GM12878 (cell line): ENCODE data around the gene SLC25A36. TPM values are rescaled to one million over a fixed set of nuclear protein-coding genes. Genes with fewer than 3 reads are reported as not detected.

Source experiments
- ATAC-seq: fragments of 200-7000 bp; cut with Tn5 transposase; 3 replicates; pipeline ENCODE4 v1.9.1; 2020; ENCODE audit warnings: mild to moderate bottlenecking, moderate library complexity
- BruUV-seq: library from RNA; stranded (reverse); fragments of 400-500 nt; replicated peaks from 2 replicates; lab custom pipeline; 2021; lab: Mats Ljungman, UMichigan
- CTCF ChIA-PET: fragments of 300-600 bp; sonication (Branson Sonifier 250); formaldehyde crosslinking; extraction: SDS; loops from one replicate; lab custom pipeline; 2021; ENCODE audit warnings: inconsistent platforms; lab: Yijun Ruan, JAX
- POLR2A ChIA-PET: fragments of 350-600 bp; formaldehyde crosslinking; extraction: SDS; loops from one replicate; lab custom pipeline; 2021; ENCODE audit warnings: inconsistent platforms; lab: Charles Lee
- RAD21 ChIA-PET: fragments of 300-600 bp; sonication (Branson Sonifier 250); formaldehyde crosslinking; loops from one replicate; lab custom pipeline; 2023; ENCODE audit warnings: antibody characterized with exemption; ENCODE audit not compliant: unreplicated experiment; lab: Charles Lee
- SMC1A ChIA-PET: fragments of 300-600 bp; sonication (Branson Sonifier 250); formaldehyde crosslinking; loops from one replicate; lab custom pipeline; 2023; ENCODE audit not compliant: unreplicated experiment, uncharacterized antibody; lab: Charles Lee
- DNase-seq: peaks from one replicate; pipeline ENCODE4 v3.0.0-alpha.2; 2011; ENCODE audit warnings: low read depth, low spot score
- FAIRE-seq: peaks from 3 replicates; lab custom pipeline; 2011; peaks lifted over from hg19 to GRCh38; lab: Jason Lieb, UNC
- H2AFZ ChIP-seq: 2 replicates; pipeline ENCODE4 v1.6.0; 2011; ENCODE audit warnings: low read depth, low read length, control low read depth; ENCODE audit not compliant: control insufficient read depth
- H3K27ac ChIP-seq: 2 replicates; pipeline ENCODE4 v1.5.1; 2011; ENCODE audit warnings: control low read depth; ENCODE audit not compliant: control insufficient read depth, insufficient read depth
- H3K27me3 ChIP-seq, 2 experiments: replicated peaks in 1 of 2; 2 replicates each; pipeline versions ENCODE4 v1.6.0 to v1.6.1; 2011; ENCODE audit warnings: low read length in 1 of 2; ENCODE audit not compliant: control insufficient read depth in 2 of 2, insufficient read depth in 2 of 2
- H3K36me3 ChIP-seq, 2 experiments: 2 replicates each; pipeline ENCODE4 v1.5.1; 2011; ENCODE audit warnings: low read length in 1 of 2; ENCODE audit not compliant: control insufficient read depth in 2 of 2, insufficient read depth in 2 of 2
- H3K4me1 ChIP-seq: 2 replicates; pipeline ENCODE4 v1.6.1; 2011; ENCODE audit warnings: mild to moderate bottlenecking, low read length, moderate library complexity, mixed read lengths; ENCODE audit not compliant: control insufficient read depth, insufficient read depth
- H3K4me2 ChIP-seq: 2 replicates; pipeline ENCODE4 v1.6.0; 2011; ENCODE audit warnings: control low read depth; ENCODE audit not compliant: control insufficient read depth, insufficient read depth
- H3K4me3 ChIP-seq: fragments of 200-600 bp; sonication (generic); 2 replicates; pipeline ENCODE4 v1.5.1; 2016
- H3K79me2 ChIP-seq: 2 replicates; pipeline ENCODE4 v1.6.0; 2011; ENCODE audit warnings: low read length; ENCODE audit not compliant: control insufficient read depth, insufficient read depth
- H3K9ac ChIP-seq: 2 replicates; pipeline ENCODE4 v1.8.0; 2011; ENCODE audit warnings: low read length, control low read depth, mixed read lengths; ENCODE audit not compliant: control insufficient read depth, insufficient read depth
- H3K9me3 ChIP-seq: replicated peaks from 3 replicates; pipeline ENCODE4 v1.5.1; 2011; ENCODE audit warnings: mild to moderate bottlenecking, low read length; ENCODE audit not compliant: control insufficient read depth, insufficient read depth
- H4K20me1 ChIP-seq: 2 replicates; pipeline ENCODE4 v1.6.0; 2011; ENCODE audit not compliant: control insufficient read depth, insufficient read depth
- ATF7 ChIP-seq: fragments of 450-650 bp; IDR thresholded peaks from 2 replicates; pipeline ENCODE4 v1.6.1; 2016; ENCODE audit warnings: low read depth, mild to moderate bottlenecking
- BACH1 ChIP-seq: fragments of 450-650 bp; IDR thresholded peaks from 2 replicates; pipeline ENCODE4 v1.6.1; 2017; ENCODE audit warnings: mild to moderate bottlenecking, borderline replicate concordance
- DPF2 ChIP-seq: fragments of 450-650 bp; IDR thresholded peaks from 2 replicates; pipeline ENCODE4 v1.6.1; 2017; ENCODE audit warnings: mild to moderate bottlenecking
- E2F4 ChIP-seq: IDR thresholded peaks from 2 replicates; pipeline ENCODE4 v1.6.1; 2012; ENCODE audit warnings: low read depth, low read length, improper control_type of control experiment
- HCFC1 ChIP-seq: fragments of 150-350 bp; IDR thresholded peaks from 2 replicates; pipeline ENCODE4 v1.6.1; 2014; ENCODE audit warnings: low read length
- IRF5 ChIP-seq: fragments of 450-650 bp; IDR thresholded peaks from 2 replicates; pipeline ENCODE4 v1.6.1; 2017; ENCODE audit warnings: borderline replicate concordance
- JUND ChIP-seq: IDR thresholded peaks from 2 replicates; pipeline ENCODE4 v1.6.1; 2012; ENCODE audit warnings: low read depth, mild to moderate bottlenecking, low read length, improper control_type of control experiment, moderate library complexity
- MYC ChIP-seq: IDR thresholded peaks from 2 replicates; pipeline ENCODE4 v1.6.1; 2011; ENCODE audit warnings: mild to moderate bottlenecking, low read length, moderate library complexity, inconsistent platforms; ENCODE audit not compliant: insufficient read depth, insufficient replicate concordance, insufficient read length, severe bottlenecking
- NR2C1 ChIP-seq: fragments of 450-650 bp; IDR thresholded peaks from 2 replicates; pipeline ENCODE4 v1.6.1; 2017; ENCODE audit warnings: antibody characterized with exemption, mild to moderate bottlenecking, moderate library complexity
- NR2C2 ChIP-seq: IDR thresholded peaks from 2 replicates; pipeline ENCODE4 v1.6.1; 2011; ENCODE audit warnings: borderline replicate concordance, low read depth; ENCODE audit not compliant: control insufficient read depth, insufficient read length
- PKNOX1 ChIP-seq: fragments of 450-650 bp; IDR thresholded peaks from 2 replicates; pipeline ENCODE4 v1.6.1; 2016; ENCODE audit warnings: mild to moderate bottlenecking
- SMAD1 ChIP-seq: fragments of 450-650 bp; IDR thresholded peaks from 2 replicates; pipeline ENCODE4 v1.6.1; 2018; ENCODE audit warnings: mild to moderate bottlenecking, low read depth; ENCODE audit not compliant: partially characterized antibody
- SUPT20H ChIP-seq: IDR thresholded peaks from 2 replicates; pipeline ENCODE4 v1.6.1; 2011; ENCODE audit warnings: low read depth, mild to moderate bottlenecking, low read length, moderate library complexity, borderline replicate concordance; ENCODE audit not compliant: control insufficient read depth
- TBL1XR1 ChIP-seq: IDR thresholded peaks from 2 replicates; pipeline ENCODE4 v1.6.1; 2012; ENCODE audit warnings: low read depth, low read length, improper control_type of control experiment
- YBX1 ChIP-seq: fragments of 450-650 bp; IDR thresholded peaks from 2 replicates; pipeline ENCODE4 v1.6.1; 2016; ENCODE audit warnings: antibody characterized with exemption
- ZBTB33 ChIP-seq: fragments of 450-650 bp; IDR thresholded peaks from 2 replicates; pipeline ENCODE4 v1.6.1; 2017; ENCODE audit warnings: mild to moderate bottlenecking
- WGBS: methylation state at CpG from one replicate; pipeline ENCODE4 v1.1.6; 2016; ENCODE audit warnings: low lambda C conversion rate; ENCODE audit not compliant: insufficient replicate concordance, insufficient coverage; ENCODE audit errors: missing lambda C conversion rate; 5-methylcytosine and 5-hydroxymethylcytosine counted together
- in situ Hi-C: fragments of 300-500 bp; cut with MboI; formaldehyde crosslinking; loops from 9 replicates; pipeline ENCODE4 v1.14.3; 2018; ENCODE audit warnings: mixed read lengths
- intact Hi-C: fragments of 100-400 bp; cut with micrococcal nuclease; formaldehyde crosslinking; loops from one replicate; pipeline ENCODE4 v1.14.2; 2022; ENCODE audit not compliant: unreplicated experiment
- polyA plus RNA-seq, 11 experiments: library from polyadenylated mRNA; depleted of rRNA in 4 of 11; unstranded in 6 of 11; stranded (reverse) in 5 of 11; fragments of >200 nt; fragmentation: Nextera tagmentation in 4 of 11; fragmentation: Illumina TruSeq in 1 of 11; extraction: Ambion mirVana in 4 of 11; extraction: Trizol in 1 of 11; gene quantifications; 1 replicate in 1 of 11; 2 replicates in 10 of 11; pipeline versions ENCODE4 v1.2.1 to v1.2.3, GENCODE V29; 2011 to 2016; ENCODE audit warnings: inconsistent platforms in 2 of 11, missing spikeins in 2 of 11, low read depth in 1 of 11
- total RNA-seq, 4 experiments: library from RNA; depleted of rRNA in 3 of 4; stranded (reverse); fragments of >200 nt in 3 of 4; fragmentation: Illumina TruSeq in 1 of 4; extraction: Trizol in 1 of 4; gene quantifications; 2 replicates each; pipeline versions ENCODE4 v1.2.1 to v1.2.3, GENCODE V29; 2013 to 2021

The SLC25A36 gene
- total and polyA plus RNA-seq, 10 of the 15 experiments (the other 5 are each of a cell fraction or from before 2014, with no cell fraction given), result 13.0 to 183 (median 47.7) TPM

GRCh38 chr3:140956058-140956835 is 14.6 kb downstream of the SLC25A36 start:
- Histone ChIP-seq H3K4me2 (no peak overlapping the region), H2AFZ (no peak overlapping the region), H4K20me1 (no peaks in the 10 kb centered on the region), H3K9ac (no peak overlapping the region), H3K4me3 (no peak overlapping the region), H3K79me2 (peaks cover 59% of the 10 kb centered on the region), H3K27me3 (no peaks in the 10 kb centered on the region), H3K4me1 (no peaks in the 10 kb centered on the region; the same call in 1 of the 2 replicates), H3K36me3 (peaks cover 0 to 16% of the 10 kb centered on the region in 2 experiments; a peak in 3 of 4 replicates), H3K9me3 (no peaks in the 10 kb centered on the region), H3K27ac (no peak overlapping the region)
- ChIA-PET CTCF (interaction anchor here (0.6 to 1.8 kb wide), 7 partner anchors 9 to 829 kb away, joined by 3 to 7 read pairs (median 3); no protein-coding TSS in a partner anchor), SMC1A (interaction anchor here (0.7 to 1.6 kb wide), 5 partner anchors 9 to 58 kb away, joined by 3 to 5 read pairs (median 3); no protein-coding TSS in a partner anchor), POLR2A (interaction anchor here (0.6 to 2.0 kb wide), 2 partner anchors 12 to 358 kb away, joined by 9 read pairs; no protein-coding TSS in a partner anchor), RAD21 (interaction anchor here (0.7 to 1.1 kb wide), 2 partner anchors 13 to 346 kb away, joined by 3 read pairs; no protein-coding TSS in a partner anchor)
- BruUV-seq, result no TSS peak
- FAIRE-seq (no peak), ATAC-seq (no peak), DNase-seq (no peak)
- intact Hi-C loops (no loop called here), in situ Hi-C loops (no loop called here)
- 78% methylated on average over 5 of the region's 5 CpGs for WGBS
- TF ChIP-seq BACH1, result no peak
- TF ChIP-seq ZBTB33, result no peak
- no peak for TF ChIP-seq MYC
- no peak for TF ChIP-seq HCFC1
- no peak for TF ChIP-seq SMAD1
- no peak for TF ChIP-seq ATF7
- TF ChIP-seq PKNOX1, result no peak
- TF ChIP-seq NR2C2, result no peak
- no peak for TF ChIP-seq DPF2
- no peak for TF ChIP-seq E2F4
- TF ChIP-seq NR2C1, result no peak
- TF ChIP-seq IRF5, result no peak
- TF ChIP-seq TBL1XR1, result no peak
- TF ChIP-seq YBX1, result no peak
- TF ChIP-seq JUND, result no peak
- no peak for TF ChIP-seq SUPT20H
